ENCODE data around the gene PF4V1.
"Not testable (repeated sequence)": the region's sequence is repeated elsewhere in the genome, so short reads cannot be mapped to it uniquely, and the experiment has no call there.

The PF4V1 gene

DNA sequence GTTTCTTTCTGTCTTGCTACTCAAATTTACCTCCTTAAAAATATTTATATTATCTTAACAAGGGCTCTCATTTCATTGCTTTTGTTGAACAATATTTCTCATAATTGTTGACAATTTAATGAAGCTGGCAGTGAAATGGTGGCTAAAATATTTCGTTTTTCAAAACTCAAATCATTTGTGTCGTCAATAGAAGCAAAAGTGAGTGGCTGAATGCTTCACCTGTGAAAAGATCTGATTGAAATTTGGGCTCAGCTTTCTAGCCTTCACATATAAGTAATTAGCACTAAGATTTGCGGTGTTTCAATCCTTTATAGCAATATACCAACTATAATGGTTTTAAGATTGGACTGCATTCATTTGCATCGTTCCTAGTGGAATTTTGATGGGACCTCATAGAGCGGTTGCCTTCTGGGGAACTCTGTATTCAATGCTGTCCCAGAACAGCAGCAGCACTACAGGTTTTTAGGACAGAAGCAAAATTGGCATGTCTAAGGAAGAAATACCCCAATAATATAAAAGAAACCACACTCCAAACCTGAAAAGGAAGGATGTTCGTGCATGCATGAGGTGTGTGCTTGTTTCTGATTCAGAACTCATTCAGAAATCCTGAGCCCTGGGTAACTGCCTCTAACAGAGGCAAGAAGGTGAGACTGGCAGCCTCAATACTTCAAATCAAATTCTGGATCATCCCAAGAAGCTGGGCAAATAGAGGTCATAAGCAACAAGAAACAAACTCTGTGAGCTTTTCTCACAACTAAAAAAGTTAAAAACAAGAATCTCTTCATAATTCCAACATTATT lies 18.6 kb downstream of the PF4V1 start:
- no peak for DNase-seq

DNA sequence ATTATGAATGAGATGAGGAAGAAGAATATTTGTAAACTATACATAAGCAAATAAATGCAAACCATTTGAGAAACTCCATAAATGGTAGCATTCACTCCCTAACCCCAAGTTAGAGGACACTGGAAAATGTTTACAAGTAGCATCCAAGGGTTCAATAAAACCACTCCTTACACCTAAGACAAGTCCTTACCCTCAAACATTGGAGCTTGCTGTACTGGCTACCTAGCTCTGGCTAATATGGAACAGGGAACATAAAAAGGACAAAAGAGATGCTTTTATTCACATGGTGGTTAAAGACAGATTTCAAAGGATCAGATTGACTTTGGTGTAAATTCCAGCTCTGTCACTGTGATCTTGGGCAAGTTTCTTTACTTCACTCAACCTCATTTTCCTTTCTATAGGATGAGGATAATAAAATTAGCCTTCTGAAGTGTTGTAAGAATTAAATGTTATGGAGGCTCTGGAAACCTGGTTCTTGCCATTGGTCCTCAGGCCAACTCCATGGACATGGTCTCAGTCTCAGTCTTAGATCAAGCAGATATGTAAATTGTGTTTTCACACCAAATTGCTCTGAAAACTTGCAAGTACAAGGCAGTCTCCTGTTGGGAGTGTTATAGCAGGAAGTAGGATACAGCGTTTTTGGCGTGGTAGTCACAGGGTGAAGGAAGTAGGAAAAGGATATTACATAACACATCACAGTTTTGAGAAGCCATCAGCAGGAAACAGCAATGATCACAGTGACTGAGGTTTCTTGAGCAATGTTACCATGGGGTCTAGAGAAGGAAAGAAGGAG lies 19.4 kb downstream of the PF4V1 start:
- no peak for DNase-seq

DNA sequence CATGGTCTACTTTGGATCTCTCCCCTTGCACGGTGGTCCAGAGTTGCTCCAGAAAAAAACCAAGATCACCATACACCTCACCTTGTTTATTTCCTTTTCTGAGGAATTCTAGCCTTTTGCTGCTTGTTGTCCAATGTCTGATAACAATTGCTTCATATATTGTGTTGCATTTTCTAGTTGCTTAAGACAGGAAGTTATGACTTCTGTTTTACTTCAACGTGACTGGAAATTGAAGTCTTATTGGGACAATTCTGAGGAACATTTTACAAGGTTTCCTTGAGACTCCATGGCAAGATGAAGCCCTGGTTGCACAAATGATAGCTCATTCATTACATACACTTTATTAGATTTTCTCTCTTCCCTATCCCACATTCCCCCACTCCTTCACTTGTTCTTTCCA lies 21.3 kb downstream of the PF4V1 start:
- no peak for DNase-seq

DNA sequence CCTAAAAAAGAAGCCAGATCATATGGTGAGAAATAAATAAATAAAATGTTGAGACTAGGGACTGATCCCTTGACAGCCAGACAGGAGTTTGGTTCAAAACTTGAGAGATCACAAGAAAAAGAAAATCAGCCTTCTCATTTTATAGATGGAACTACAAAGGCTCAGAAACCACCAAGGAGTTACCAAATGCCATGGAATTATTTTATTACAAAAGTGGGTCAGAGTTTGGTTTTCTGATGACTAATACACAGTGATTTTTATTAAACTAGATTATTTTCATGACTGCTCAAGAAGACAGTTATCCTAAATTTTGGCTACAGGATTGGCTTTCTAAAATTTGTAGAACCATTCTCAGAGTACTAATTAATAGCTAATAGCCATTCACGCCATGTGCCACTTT lies 22.3 kb downstream of the PF4V1 start:
- no peak for DNase-seq

DNA sequence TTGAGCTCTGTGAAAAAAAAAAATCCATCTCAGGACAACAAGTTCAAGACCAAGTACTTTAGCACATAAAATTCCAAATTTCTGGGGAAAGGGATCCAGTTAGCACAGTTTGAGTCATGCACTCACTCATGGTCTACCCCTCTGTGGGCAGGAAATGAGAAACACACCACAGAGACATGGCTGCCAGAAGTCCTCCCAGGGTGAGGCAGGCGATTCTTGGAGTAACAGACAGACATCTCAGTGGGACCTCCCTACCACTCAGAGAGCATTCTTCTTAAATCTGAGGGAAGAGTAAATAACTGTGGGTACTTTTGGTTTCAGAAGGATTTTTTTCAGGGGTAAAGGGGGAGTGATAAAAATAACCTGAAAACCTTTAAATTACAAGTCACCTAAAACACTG lies 30.2 kb downstream of the PF4V1 start:
- DNase-seq, result no peak

DNA sequence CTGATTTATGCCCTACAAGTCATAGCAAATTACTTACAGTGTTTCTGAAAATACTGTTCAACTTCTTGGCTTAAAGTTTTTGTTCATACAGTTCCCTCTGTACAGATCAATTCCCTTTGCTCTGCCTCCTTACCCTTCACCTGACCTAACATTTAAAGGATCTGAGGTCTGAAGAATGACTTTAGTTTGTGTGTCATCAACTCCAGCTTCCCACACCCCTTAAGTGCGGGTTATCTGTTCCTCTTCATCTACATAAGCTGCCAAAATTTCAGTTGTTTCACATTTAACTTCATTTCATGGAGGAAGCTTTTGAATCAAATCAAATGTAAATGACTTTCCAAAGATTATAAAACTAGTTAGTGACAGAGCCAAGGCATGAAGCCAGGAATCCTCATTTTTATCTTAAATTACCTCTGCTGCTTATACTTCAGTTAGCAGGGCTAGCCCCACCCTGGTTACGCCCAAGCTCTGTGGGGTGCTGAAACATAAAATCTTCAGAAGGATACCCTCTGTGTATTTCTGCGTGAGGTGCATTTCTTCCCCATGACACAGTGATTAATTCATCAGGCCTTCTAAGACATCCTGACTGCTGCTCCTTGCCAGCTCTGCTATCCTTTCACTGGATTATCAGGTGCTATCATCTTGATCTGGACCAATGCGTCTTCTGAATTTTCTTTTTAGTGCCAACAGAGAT lies 32.6 kb downstream of the PF4V1 start:
- DNase-seq, result no peak

DNA sequence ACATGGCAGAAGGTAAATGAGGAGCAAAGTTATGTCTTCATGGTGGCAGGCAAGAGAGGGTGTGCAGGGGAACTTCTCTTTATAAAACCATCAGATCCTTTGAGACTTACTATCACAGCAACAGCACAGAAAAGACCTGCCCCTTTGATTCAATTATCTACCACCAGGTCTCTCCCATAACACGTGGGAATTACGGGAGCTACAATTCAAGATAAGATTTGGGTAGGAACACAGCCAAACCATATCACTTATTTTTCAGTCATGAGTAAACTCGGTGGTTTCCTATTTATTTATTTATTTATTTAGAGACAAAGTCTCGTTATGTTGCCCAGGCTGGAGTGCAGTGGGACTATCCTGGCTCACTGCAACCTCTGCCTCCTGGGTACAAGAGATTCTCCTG lies 38.2 kb downstream of the PF4V1 start:
- no peak for DNase-seq

DNA sequence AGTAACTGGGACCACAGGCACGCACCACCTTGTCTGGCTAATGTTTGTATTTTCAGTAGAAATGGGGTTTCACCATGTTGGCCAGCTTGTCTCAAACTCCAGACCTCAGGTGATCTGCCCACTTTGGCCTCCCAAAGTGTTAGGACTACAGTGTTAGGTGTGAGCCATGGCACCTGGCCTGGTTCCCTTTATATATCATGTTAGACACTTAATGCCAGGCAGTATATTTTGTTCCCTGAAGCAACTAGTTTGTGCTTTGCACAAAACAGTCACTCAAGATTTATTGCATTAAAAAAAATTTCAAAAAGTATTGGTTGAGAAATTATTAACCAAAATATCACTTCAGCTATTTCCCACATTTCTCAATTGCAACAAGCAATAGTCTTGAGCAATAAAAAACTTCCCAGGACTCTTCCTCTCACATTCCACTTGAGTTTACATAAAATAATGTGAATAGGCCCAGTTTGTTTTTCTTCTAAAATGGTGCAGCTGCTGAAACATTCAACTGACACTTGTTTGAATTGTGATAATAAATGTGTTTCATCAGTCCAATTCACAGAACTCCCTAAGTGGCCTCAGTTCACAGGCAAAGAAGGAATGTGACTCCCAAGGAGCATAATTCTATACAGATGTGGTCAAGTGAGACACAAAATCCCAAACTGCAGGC lies 38.8 kb downstream of the PF4V1 start:
- DNase-seq, result no peak

DNA sequence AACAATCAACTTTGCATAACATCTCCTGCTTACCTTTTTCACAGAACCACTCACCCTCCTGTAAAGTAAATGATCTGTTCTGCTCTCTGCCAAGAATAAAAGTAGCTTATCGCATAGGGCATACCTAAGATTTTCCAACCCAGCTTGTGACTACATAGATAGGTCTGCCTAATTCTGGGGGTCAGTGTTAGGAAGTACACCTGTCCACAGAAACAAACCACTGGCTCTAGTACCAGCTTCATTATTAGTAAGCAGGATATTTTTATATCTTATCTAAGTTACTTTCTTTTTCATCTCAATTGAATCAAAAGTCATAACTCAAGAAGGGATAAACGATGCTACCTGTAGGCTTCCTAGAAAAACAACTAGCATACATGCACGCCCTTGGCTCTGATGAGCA lies 39.9 kb downstream of the PF4V1 start:
- DNase-seq, result no peak

DNA sequence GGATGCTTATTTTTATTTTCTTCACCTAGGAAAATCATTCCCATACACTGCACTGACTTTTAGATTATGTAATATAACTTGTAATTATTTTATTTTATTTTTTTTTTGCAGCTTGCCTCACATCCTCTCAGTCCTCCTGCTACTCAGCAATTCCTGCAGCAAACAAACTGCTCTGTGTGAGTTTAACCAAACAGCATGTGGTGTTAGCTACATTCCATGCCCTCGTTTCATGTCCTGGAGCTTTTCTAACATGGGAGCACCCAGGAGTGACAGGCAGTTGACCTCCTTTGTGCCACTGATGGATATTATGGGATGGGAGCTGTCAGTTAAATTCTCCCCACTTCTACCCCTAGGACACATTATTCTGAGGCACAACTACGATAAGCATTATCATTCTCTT lies 40.9 kb downstream of the PF4V1 start:
- no peak for DNase-seq

DNA sequence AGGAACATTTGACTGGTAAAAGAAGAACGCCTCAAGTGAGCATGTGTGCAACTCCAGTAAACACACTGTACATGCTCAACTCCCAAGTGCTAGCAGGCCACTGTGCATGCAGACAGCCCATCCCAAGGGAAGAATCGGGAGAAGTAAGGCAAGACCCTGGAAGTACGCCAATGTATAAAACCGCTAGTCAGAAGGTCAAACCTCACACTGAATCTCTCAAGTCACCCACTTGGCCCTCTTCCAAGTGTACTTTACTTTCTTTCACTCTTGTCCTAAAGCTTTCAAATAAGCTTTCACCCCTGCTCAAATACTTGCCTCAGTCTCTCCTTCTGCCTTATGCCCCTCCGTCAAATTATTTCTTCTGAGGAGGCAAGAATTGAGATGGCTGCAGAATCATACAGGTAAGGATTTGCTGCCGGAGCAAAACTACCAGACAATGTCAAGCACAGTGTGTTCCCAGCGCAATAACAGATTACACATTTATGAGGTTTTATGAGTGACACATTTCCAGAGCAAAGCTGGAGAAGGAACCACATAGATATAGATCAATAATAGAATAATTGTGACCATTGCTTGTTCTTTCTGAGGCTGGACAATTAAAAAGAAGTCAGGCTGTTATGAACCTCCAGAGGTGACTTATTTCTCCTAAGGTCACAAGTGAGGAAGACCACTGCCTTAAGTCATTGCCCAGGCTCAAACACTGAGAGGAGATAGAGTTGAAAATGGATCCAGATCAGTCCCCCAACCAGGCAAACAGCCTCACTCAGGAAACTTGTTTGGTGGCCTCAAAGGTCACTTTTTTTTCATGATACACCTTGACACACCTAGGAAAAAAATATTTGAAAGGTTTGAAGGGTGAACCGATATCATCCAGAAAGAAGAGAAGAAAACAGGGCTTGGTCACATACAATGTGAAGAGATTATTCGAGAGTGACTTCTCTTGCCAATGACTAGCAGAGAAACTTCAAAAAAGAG lies 42.4 kb downstream of the PF4V1 start:
- DNase-seq, result no peak

DNA sequence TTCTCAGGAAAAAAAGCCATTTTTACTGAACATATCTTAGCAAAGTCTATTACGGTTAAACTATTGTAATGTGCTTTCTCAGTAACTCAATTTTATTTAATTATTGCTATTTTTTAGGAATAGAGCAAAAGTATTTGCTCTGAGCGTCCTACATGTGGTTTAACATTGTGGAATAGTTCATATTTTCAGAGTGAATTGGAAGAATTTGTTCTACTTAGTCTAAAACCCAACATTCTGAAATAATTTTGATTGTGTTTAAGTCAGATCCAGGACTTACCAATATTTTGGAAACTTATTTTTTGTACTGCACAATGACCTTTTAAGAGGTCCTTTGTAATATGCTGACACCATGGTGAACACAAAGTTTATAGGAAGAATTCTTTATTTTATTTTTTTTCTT lies 43.3 kb downstream of the PF4V1 start:
- DNase-seq, result no peak

DNA sequence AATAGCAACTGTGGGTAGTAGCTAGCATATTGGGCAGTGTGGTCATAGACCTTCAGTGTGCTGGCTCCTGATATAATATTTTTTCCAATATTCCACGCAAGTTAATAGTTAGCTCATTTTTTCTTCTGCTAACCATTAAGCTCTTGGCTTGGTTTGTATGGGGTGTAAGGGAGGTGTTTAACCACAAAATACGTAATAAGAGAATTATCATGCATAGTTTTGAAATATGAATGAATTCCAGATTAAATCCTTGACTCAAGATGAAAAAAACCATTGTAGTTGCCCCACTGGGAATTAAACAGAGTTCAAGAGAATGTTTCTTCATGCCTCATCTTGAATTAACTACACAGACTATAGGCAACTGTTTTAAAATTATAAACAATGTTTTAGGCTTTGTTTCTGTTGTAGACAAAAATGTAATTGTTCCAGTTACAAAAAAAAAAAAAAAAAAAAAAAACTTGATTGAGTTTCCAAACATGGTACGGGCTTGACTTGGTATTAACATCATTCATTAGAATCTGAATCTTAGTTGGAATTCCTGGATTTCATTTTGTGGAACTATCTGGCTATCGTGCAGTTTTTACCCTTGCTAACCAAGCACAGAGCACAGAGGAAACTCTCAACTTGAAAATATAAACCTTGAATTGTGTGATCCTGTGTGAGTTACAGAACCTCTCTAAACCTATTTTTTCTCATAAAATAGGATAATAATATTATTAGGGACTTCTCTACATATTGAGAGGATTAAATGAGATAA lies 44.5 kb downstream of the PF4V1 start:
- DNase-seq, result no peak

DNA sequence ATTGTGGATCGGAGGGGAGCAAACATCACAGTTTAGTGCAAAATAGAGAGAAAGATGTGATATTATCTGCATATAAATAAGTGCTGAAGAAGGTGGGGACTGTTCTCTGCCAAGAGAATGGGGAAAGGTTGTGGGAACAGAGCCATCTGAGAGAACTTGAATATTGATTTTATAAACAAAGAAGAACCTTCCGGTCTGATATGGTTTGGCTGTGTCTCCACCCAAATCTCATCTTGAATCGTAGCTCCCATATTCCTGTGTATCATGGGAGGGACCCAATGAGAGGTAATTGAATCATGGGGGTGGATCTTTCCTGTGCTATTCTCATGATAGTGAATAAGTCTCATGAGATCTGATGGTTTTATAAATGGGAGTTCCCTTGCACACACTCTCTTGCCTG lies 46.2 kb downstream of the PF4V1 start:
- DNase-seq, result not testable (repeated sequence)

DNA sequence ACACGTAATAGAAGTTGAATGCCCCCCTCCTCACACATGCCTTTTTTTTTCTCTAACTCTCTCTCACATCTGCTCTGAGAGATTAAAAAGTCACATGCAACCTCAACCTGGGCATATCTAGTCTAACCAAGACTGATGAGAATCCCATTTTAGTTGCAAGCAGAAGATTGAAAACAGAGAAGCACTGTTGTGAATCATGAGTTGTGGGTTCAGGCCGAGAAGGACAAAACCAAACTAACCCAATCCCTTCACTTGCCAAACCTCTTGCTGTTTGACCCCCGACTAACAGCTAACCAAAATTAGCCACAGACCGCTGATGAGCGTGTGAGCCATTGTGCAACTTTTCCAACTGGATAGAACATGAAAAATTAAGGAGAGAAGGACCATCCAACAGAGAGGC lies 47.9 kb downstream of the PF4V1 start:
- no peak for DNase-seq

DNA sequence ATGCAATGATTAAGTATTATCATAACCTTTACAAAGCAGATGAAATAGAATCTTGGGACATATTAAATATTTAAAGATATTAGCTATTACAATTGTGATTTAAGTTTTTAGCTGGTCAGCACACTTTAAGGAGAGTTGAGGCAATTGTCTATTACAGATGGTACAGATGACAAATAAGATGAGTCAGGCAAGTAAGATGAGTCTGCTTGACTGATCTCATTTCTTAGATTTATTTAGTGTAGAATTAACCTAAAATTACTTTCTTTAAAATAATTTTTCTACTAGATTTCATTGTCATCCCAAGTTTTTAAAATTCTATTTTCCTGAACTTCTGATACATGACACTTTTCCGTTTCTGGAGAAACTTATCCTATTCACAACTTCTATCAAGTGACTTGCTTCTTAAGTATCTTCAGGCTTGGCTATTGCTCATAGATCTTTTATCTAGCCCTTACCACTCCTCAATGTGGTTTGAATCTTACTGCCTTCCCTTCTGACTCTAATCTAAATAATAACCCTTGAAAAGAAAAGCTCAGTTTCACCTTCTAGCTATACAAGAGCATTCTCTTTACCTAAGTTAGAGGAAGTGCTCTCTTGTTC lies 49.0 kb downstream of the PF4V1 start:
- no peak for DNase-seq

DNA sequence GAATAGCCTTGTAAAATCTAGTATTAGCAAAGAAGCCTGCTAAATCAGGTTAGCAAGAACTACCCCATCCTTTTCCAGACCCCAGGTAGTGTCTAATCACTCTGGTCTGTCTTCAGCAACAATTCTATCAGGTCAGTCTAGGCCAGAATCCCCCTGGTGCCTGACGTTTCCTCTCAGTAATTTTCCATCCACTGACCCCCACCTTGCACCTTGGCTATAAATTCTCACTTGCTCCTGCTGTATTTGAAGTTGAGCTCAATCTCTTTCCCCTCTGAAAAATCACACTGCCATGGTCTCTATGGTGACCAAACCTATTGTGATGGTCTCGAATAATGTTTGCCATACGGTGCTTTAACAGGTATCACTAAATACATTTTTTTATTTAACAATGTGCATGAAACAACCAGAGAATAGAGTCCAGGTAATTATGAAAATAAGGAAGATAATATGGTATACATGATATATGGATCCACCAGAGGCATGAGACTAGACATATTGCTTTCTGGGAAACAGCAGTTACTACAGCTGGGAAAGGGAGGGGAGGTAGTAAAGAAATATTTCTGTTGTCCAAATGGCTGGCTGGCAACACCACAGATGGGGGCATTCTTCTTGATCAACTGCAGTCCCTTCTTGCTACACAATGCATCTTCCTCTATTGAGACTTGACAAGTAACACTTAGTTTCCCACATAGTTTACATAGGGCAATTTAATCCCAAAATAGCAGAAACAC lies 49.9 kb downstream of the PF4V1 start:
- no peak for DNase-seq
